ENCODE measurements around the gene CLDN5. TPM values are rescaled to one million over a fixed set of nuclear protein-coding genes. Genes with fewer than 3 reads are reported as not detected.

CLDN5 gene
- total RNA-seq, 1 experiment from 2014 or later: 0.47 TPM

DNA sequence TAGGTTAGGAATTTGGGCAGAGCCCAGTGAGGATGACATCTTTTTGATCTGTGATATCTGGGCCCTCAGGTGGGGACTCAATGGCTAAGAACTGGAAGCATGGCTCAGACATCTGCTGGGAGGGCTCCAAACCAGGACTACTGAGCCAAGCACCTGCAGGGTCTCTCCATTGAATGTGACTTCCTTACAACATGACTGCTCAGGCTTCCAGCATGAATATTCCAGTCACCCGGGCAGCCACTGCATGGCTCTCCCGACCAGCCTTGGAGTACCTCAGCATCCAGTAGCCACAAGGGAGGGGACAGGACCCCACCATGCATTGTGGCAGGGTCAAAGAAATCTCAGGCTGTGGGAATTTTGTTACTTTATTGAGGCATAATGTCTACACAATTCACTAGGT is 35.9 kb downstream of the CLDN5 start:
- Histone ChIP-seq H3K4me1 (ENCODE audit: insufficient read depth, low read length) (no peaks in the 10 kb centered on the region), H3K36me3 (ENCODE audit: low read depth, low read length) (peaks cover 23% of the 10 kb centered on the region), H3K9me2 (replicated peaks; ENCODE audit: low read length) (no peaks in the 10 kb centered on the region), H3K79me2 (ENCODE audit: low read length) (no peaks in the 10 kb centered on the region), H2AFZ (ENCODE audit: low read length) (no peak overlapping the region), H3K27ac (ENCODE audit: low read length) (no peak overlapping the region), H3K4me3 (ENCODE audit: low read length) (no peak overlapping the region), H4K20me1 (ENCODE audit: low read length) (0 out of 2 replicates have a peak, but pooled peaks cover 3% of the 10 kb centered on the region), H3K4me2 (ENCODE audit: low read length) (no peak overlapping the region), H3K9ac (ENCODE audit: low read length) (no peak overlapping the region), H3F3A (ENCODE audit: low read length, unreplicated experiment) (no peaks in the 10 kb centered on the region), H3K27me3 (ENCODE audit: low read length) (no peaks in the 10 kb centered on the region), H3K9me3 (ENCODE audit: low read length) (no peaks in the 10 kb centered on the region)
- DNase-seq: no peak
- TF ChIP-seq EZH2phosphoT487 (IDR thresholded peaks at IDR 0.05; ENCODE audit: borderline replicate concordance, low read length) (no peak), EZH2 (IDR thresholded peaks at IDR 0.05; ENCODE audit: low read length, unreplicated experiment) (no peak)
- TF ChIP-seq, protein P1, sequence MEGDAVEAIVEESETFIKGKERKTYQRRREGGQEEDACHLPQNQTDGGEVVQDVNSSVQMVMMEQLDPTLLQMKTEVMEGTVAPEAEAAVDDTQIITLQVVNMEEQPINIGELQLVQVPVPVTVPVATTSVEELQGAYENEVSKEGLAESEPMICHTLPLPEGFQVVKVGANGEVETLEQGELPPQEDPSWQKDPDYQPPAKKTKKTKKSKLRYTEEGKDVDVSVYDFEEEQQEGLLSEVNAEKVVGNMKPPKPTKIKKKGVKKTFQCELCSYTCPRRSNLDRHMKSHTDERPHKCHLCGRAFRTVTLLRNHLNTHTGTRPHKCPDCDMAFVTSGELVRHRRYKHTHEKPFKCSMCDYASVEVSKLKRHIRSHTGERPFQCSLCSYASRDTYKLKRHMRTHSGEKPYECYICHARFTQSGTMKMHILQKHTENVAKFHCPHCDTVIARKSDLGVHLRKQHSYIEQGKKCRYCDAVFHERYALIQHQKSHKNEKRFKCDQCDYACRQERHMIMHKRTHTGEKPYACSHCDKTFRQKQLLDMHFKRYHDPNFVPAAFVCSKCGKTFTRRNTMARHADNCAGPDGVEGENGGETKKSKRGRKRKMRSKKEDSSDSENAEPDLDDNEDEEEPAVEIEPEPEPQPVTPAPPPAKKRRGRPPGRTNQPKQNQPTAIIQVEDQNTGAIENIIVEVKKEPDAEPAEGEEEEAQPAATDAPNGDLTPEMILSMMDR (conservative IDR thresholded peaks at IDR 0.05; ENCODE audit: low read depth, low read length): no peak
- no TSS peak for BruUV-seq (replicated peaks)
- ATAC-seq: no peak
- intact Hi-C loops (cut with micrococcal nuclease): no loop called here
- CTCF ChIA-PET: no interaction called here
- POLR2A ChIA-PET (ENCODE audit: unreplicated experiment): no interaction called here

DNA sequence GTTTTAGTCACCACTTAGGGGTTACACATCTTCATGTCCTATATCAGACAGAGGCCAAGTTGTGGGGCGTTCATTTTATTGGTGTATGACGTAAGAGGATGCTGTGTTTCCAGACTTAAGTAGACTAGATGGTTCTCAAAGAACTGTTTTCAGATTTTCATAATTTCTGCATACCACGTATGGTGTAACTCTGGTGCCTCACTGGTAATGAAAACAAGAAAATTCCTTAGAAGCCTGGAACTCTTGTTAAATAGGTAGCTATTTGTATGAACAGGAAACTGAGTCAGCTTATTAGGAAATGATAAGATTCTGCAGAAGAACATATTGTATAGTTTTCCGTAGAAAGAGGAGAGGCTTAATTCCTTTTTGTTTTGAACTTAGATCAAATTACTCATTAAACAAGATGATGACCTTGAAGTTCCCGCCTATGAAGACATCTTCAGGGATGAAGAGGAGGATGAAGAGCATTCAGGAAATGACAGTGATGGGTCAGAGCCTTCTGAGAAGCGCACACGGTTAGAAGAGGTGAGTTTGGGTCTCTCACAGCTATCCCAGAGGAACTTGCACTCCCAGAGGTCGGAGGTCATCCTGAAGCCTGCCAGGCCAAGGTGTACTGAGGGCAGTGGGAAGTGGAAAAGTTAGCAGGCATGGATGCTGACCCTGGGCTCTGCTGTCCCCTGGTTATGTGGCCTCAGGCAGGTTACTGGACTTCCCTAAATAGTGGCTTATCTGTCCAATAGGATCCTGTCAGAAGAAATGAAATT is 40.5 kb downstream of the CLDN5 start:
- peak; percentile 4 for DNase-seq
- Histone ChIP-seq H3K9me3 (ENCODE audit: low read length) (no peaks in the 10 kb centered on the region), H3K27me3 (ENCODE audit: low read length) (no peaks in the 10 kb centered on the region), H3K79me2 (ENCODE audit: low read length) (peaks cover 28% of the 10 kb centered on the region), H3K9ac (ENCODE audit: low read length) (no peak overlapping the region), H3K4me3 (ENCODE audit: low read length) (no peak overlapping the region), H3F3A (ENCODE audit: low read length, unreplicated experiment) (no peaks in the 10 kb centered on the region), H3K4me2 (ENCODE audit: low read length) (no peak overlapping the region), H3K4me1 (ENCODE audit: insufficient read depth, low read length) (peaks cover 6% of the 10 kb centered on the region; the same call in 1 of the 2 replicates), H3K27ac (ENCODE audit: low read length) (no peak overlapping the region), H2AFZ (ENCODE audit: low read length) (no peak overlapping the region), H4K20me1 (ENCODE audit: low read length) (no peaks in the 10 kb centered on the region), H3K9me2 (replicated peaks; ENCODE audit: low read length) (no peaks in the 10 kb centered on the region), H3K36me3 (ENCODE audit: low read depth, low read length) (peaks cover 19% of the 10 kb centered on the region; the same call in 1 of the 2 replicates)
- POLR2A ChIA-PET (ENCODE audit: unreplicated experiment): no interaction called here
- intact Hi-C loops (cut with micrococcal nuclease): no loop called here
- no TSS peak for BruUV-seq (replicated peaks)
- CTCF ChIA-PET: no interaction called here
- no peak for TF ChIP-seq EZH2 (IDR thresholded peaks at IDR 0.05; ENCODE audit: low read length, unreplicated experiment)
- no peak for TF ChIP-seq EZH2phosphoT487 (IDR thresholded peaks at IDR 0.05; ENCODE audit: borderline replicate concordance, low read length)
- TF ChIP-seq, protein P1 (conservative IDR thresholded peaks at IDR 0.05; ENCODE audit: low read depth, low read length): no peak
- no peak for ATAC-seq

DNA sequence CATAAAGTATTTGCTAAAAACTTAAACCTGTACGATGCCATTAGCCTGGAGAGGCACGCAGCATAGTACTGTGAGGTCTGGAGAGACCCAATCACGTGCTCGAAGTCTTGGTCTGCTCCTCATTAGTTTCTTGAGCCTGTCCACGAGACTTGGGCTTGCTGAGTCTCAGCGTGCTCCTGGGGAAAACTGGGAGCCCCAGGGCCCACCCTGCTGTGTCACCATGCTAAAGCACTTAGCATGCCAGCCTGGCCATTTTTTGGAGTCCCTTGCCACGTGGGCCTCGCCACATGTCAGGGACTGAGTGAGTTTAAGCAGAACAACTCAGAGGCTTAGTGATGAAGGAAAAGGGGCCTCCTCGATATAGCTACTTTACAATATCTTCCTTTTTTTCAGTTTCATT is 41.9 kb downstream of the CLDN5 start:
- no peak overlapping the region for H3K27ac ChIP-seq (ENCODE audit: low read length)
- H3K9me2 ChIP-seq (replicated peaks; ENCODE audit: low read length): no peaks in the 10 kb centered on the region
- peaks cover 19% of the 10 kb centered on the region; the same call in 1 of the 2 replicates for H3K36me3 ChIP-seq (ENCODE audit: low read depth, low read length)
- intact Hi-C loops (cut with micrococcal nuclease): no loop called here
- peaks cover 7% of the 10 kb centered on the region; the same call in 1 of the 2 replicates for H3K4me1 ChIP-seq (ENCODE audit: insufficient read depth, low read length)
- H3K9ac ChIP-seq (ENCODE audit: low read length): no peak overlapping the region
- ATAC-seq: no peak
- peaks cover 42% of the 10 kb centered on the region for H3K79me2 ChIP-seq (ENCODE audit: low read length)
- DNase-seq: no peak
- no peak overlapping the region for H2AFZ ChIP-seq (ENCODE audit: low read length)
- H4K20me1 ChIP-seq (ENCODE audit: low read length): peaks cover 11% of the 10 kb centered on the region
- H3K9me3 ChIP-seq (ENCODE audit: low read length): no peaks in the 10 kb centered on the region
- no TSS peak for BruUV-seq (replicated peaks)
- ChIA-PET CTCF (no interaction called here), POLR2A (ENCODE audit: unreplicated experiment) (no interaction called here)
- H3K4me2 ChIP-seq (ENCODE audit: low read length): no peak overlapping the region
- TF ChIP-seq EZH2phosphoT487 (IDR thresholded peaks at IDR 0.05; ENCODE audit: borderline replicate concordance, low read length) (no peak), EZH2 (IDR thresholded peaks at IDR 0.05; ENCODE audit: low read length, unreplicated experiment) (no peak)
- TF ChIP-seq, protein P1 (conservative IDR thresholded peaks at IDR 0.05; ENCODE audit: low read depth, low read length): no peak
- H3F3A ChIP-seq (ENCODE audit: low read length, unreplicated experiment): no peaks in the 10 kb centered on the region
- H3K27me3 ChIP-seq (ENCODE audit: low read length): no peaks in the 10 kb centered on the region
- H3K4me3 ChIP-seq (ENCODE audit: low read length): no peak overlapping the region

All from PC-3 (cell line).